Osteocyte (in vitro differentiated cells): ENCODE data around the gene TESK2. TPM values are rescaled to one million over a fixed set of nuclear protein-coding genes. Genes with fewer than 3 reads are reported as not detected.
"Not testable (repeated sequence)": the region's sequence is repeated elsewhere in the genome, so short reads cannot be mapped to it uniquely, and the experiment has no call there.

Experiments used
- DNase-seq: peaks from one replicate; pipeline ENCODE4 v3.0.0; 2021; ENCODE audit warnings: mixed read lengths; ENCODE audit not compliant: unreplicated experiment; ENCODE audit errors: extremely low spot score
- H3K27ac Mint-ChIP-seq: one replicate; pipeline ENCODE4 v1.8.0; 2021; ENCODE audit warnings: mild to moderate bottlenecking, mixed read lengths; ENCODE audit not compliant: unreplicated experiment
- H3K27me3 Mint-ChIP-seq: one replicate; pipeline ENCODE4 v1.8.0; 2021; ENCODE audit warnings: mixed read lengths; ENCODE audit not compliant: unreplicated experiment
- H3K36me3 Mint-ChIP-seq: one replicate; pipeline ENCODE4 v1.8.0; 2021; ENCODE audit warnings: mixed read lengths; ENCODE audit not compliant: unreplicated experiment
- H3K4me1 Mint-ChIP-seq: one replicate; pipeline ENCODE4 v1.8.0; 2021; ENCODE audit warnings: mixed read lengths; ENCODE audit not compliant: unreplicated experiment
- H3K4me3 Mint-ChIP-seq: one replicate; pipeline ENCODE4 v1.8.0; 2021; ENCODE audit warnings: mild to moderate bottlenecking, moderate library complexity, mixed read lengths; ENCODE audit not compliant: unreplicated experiment
- H3K9me3 Mint-ChIP-seq: one replicate; pipeline ENCODE4 v1.8.0; 2021; ENCODE audit warnings: mixed read lengths; ENCODE audit not compliant: unreplicated experiment
- total RNA-seq: library from RNA; stranded (reverse); gene quantifications from 2 replicates; pipeline ENCODE4 v1.2.1, GENCODE V29; 2021
- TF ChIP-seq, protein P1 (sequence below): fragments of 200-600 bp; sonication (generic); IDR thresholded peaks from 2 replicates; pipeline ENCODE4 v1.5.0; 2021; ENCODE audit warnings: antibody characterized with exemption, mild to moderate bottlenecking, moderate library complexity

TESK2 gene
- total RNA-seq, 1 donor from 2014 or later, result 2.7 TPM

DNA sequence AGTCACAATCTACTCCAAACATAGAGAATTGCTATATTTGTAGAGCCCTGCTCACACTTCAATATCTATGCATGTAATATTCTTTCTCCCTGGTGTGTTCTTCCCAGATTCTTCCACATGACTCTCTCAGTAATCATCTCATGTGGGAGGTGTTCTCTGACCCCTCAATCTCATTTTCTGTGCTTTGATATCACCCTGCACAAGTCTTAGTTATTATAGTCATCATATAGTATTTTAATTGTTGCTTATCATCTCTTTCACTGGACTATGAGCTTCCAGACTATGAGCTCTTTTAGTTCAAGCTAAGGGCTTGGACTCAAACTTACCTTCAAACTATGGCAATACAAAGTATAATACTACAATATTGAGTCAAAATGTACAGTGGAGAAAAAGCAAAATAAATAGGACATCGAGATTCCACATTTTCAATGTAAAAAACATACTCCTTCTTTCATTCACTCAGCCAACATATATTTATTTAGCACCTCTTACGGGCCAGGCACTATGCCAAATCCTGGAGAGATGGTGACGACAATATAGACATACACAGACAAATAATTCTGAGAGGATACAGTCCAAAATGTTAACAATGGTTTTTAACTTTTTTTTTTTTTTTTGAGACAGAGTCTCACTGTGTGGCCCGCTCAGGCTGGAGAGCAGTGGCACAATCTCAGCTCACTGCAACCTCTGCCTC, 12.7 kb downstream of the TESK2 start:
- Mint-ChIP-seq H3K4me1 (peaks cover 3% of the 10 kb centered on the region), H3K9me3 (no peaks in the 10 kb centered on the region), H3K27me3 (peaks cover 2% of the 10 kb centered on the region), H3K36me3 (no peaks in the 10 kb centered on the region), H3K27ac (no peak overlapping the region), H3K4me3 (no peak overlapping the region)
- TF ChIP-seq, protein P1, sequence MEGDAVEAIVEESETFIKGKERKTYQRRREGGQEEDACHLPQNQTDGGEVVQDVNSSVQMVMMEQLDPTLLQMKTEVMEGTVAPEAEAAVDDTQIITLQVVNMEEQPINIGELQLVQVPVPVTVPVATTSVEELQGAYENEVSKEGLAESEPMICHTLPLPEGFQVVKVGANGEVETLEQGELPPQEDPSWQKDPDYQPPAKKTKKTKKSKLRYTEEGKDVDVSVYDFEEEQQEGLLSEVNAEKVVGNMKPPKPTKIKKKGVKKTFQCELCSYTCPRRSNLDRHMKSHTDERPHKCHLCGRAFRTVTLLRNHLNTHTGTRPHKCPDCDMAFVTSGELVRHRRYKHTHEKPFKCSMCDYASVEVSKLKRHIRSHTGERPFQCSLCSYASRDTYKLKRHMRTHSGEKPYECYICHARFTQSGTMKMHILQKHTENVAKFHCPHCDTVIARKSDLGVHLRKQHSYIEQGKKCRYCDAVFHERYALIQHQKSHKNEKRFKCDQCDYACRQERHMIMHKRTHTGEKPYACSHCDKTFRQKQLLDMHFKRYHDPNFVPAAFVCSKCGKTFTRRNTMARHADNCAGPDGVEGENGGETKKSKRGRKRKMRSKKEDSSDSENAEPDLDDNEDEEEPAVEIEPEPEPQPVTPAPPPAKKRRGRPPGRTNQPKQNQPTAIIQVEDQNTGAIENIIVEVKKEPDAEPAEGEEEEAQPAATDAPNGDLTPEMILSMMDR, result no peak
- DNase-seq, result no peak

DNA sequence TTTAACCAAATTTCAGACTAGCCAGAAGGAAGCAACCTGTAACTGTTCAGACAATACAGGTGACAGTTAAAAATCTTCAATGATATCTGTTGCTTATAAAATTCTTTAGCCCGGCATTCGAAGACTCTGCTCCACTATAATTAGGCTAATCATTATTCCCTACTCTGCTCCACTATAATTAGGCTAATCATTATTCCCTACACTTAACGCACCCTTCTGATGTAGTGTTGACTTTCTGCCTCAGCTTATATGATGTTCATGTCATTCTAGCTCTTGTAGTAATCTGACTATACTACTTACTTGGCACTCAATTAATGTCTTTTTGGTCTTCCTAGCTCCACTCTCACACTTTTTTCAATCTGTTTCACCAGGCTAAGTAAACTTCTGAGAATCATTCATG, 13.3 kb downstream of the TESK2 start:
- no peak for DNase-seq
- Mint-ChIP-seq H3K27ac (no peak overlapping the region), H3K4me1 (peaks cover 3% of the 10 kb centered on the region)

DNA sequence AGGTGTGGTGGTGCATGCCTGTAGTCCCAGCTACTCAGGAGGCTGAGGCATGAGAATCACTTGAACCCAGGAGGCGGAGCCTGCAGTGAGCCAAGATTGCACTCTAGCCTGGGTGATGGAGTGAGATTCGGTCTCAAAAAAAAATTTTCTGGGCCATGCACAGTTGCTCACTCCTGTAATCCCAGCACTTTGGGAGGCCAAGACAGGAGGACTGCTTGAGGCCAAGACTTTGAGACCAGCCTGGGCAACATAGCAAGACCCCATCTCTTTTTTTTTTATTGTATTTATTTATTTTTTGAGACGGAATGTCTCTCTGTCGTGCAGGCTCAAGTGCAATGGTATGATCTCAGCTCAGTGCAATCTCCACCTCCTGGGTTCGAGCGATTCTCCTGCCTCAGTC, 16.8 kb downstream of the TESK2 start:
- not testable (repeated sequence) for H3K4me3 Mint-ChIP-seq, H3K9me3 Mint-ChIP-seq, H3K27ac Mint-ChIP-seq, H3K36me3 Mint-ChIP-seq, H3K4me1 Mint-ChIP-seq
- peak; percentile 51 for DNase-seq
- H3K27me3 Mint-ChIP-seq, result peaks cover 12% of the 10 kb centered on the region

More for the DNA sequence above, 13.3 kb downstream of the TESK2 start:
- Mint-ChIP-seq H3K9me3 (no peaks in the 10 kb centered on the region), H3K27me3 (peaks cover 2% of the 10 kb centered on the region), H3K4me3 (no peak overlapping the region), H3K36me3 (no peaks in the 10 kb centered on the region)
- TF ChIP-seq, protein P1, result no peak

DNA sequence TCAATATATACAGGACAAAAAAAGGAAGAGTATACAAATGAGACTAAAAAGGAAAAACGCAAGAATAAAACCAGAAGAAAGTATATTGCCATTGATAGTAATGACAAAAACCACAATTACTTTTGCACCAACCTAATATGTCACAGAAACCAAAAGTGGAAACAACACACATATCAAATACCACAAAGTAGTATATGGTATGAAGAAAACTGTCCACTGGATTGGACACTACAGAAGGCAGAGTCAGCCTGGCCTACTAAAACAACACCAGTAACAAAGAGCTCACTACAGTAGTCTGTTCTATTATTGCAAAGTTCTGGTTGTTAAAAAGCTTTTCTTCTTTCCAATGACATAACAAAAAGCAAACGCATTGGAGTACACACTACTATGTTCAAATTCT, 17.7 kb downstream of the TESK2 start:
- Mint-ChIP-seq H3K27ac (no peak overlapping the region), H3K36me3 (no peaks in the 10 kb centered on the region), H3K4me3 (no peak overlapping the region), H3K27me3 (peaks cover 10% of the 10 kb centered on the region), H3K9me3 (no peaks in the 10 kb centered on the region), H3K4me1 (no peaks in the 10 kb centered on the region)
- TF ChIP-seq, protein P1, result no peak
- no peak for DNase-seq

DNA sequence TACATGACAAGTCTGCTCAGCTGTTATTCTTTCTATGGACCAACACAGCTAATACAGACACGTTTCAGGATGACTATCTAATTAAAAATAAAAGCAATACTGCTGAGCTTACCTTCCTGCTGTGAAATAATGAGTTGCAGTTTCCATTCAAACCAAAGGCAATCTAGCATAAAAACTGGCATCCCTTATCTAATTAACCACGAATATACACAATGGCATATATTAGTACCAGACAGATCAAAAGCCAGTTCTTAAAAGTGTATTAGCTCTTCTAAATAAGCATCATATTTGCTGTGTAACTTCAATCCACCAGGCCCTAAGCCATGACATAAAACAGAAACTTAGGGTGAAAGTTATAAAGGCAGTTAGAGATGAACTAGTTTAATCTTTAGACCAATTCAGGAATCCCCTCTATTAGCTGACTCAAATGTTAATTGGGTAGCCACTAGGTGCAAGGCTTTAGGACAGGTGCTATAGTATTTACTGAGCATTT, 20.6 kb downstream of the TESK2 start:
- peaks cover 10% of the 10 kb centered on the region for H3K27me3 Mint-ChIP-seq
- H3K4me1 Mint-ChIP-seq, result no peaks in the 10 kb centered on the region
- no peaks in the 10 kb centered on the region for H3K36me3 Mint-ChIP-seq
- no peak overlapping the region for H3K4me3 Mint-ChIP-seq
- no peak for DNase-seq
- H3K9me3 Mint-ChIP-seq, result no peaks in the 10 kb centered on the region
- H3K27ac Mint-ChIP-seq, result no peak overlapping the region
- TF ChIP-seq, protein P1, result no peak

DNA sequence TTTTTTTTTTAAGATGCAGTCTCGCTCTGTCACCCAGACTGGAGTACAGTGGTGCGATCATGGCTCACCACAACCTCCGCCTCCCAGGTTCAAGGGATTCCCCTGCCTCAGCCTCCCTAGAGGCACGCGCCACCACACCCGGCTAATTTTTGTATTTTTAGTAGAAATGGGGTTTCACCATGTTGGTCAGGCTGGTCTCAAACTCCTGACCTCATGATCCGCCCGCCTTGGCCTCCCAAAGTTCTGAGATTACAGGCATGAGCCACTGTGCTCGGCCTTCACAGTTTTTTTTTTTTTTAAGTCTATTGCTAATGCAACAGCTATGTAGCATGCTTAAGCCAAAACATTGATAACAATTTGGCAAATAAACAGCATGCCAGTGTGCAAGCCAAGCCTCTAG, 23.6 kb downstream of the TESK2 start:
- H3K36me3 Mint-ChIP-seq, H3K4me1 Mint-ChIP-seq, H3K4me3 Mint-ChIP-seq, DNase-seq, H3K27ac Mint-ChIP-seq, H3K9me3 Mint-ChIP-seq: not testable (repeated sequence)
- H3K27me3 Mint-ChIP-seq, result peaks cover 10% of the 10 kb centered on the region
